HepG2 (cell line): ENCODE results near the gene POP7. TPM values are rescaled to one million over a fixed set of nuclear protein-coding genes. Genes with fewer than 3 reads are reported as not detected.
A peak's percentile ranks its signal among the peaks of the same experiment; 100 is the strongest.

Source experiments
- AGO1 ChIP-seq: fragments of 200-400 bp; formaldehyde crosslinking; IDR thresholded peaks from 2 replicates; pipeline ENCODE4 v1.6.1; 2017; ENCODE audit warnings: mild to moderate bottlenecking, low read depth, low read length, moderate library complexity; ENCODE audit not compliant: poor library complexity, severe bottlenecking
- ATF3 ChIP-seq: sonication (generic); formaldehyde crosslinking; IDR thresholded peaks from 2 replicates; pipeline ENCODE4 v1.4.0; 2020; ENCODE audit warnings: missing genetic modification reagents
- CBX2 ChIP-seq, 2 experiments: fragments of 200-600 bp in 1 of 2; sonication (generic); formaldehyde crosslinking in 1 of 2; IDR thresholded peaks; 2 replicates each; pipeline versions ENCODE4 v1.7.0 to v1.8.1; 2018 to 2022; ENCODE audit warnings: low read depth in 2 of 2, low read length in 1 of 2, mild to moderate bottlenecking in 1 of 2, missing genetic modification reagents in 1 of 2
- CBX5 ChIP-seq: sonication (generic); formaldehyde crosslinking; IDR thresholded peaks from 2 replicates; pipeline ENCODE4 v1.4.0; 2020; ENCODE audit warnings: missing genetic modification reagents, borderline replicate concordance
- ELF4 ChIP-seq: sonication (generic); formaldehyde crosslinking; IDR thresholded peaks from 2 replicates; pipeline ENCODE4 v1.5.0; 2020; ENCODE audit warnings: missing genetic modification reagents, mild to moderate bottlenecking, moderate library complexity, borderline replicate concordance
- IKZF4 ChIP-seq: sonication (generic); formaldehyde crosslinking; IDR thresholded peaks from 2 replicates; pipeline ENCODE4 v1.5.1; 2020; ENCODE audit warnings: borderline replicate concordance, mild to moderate bottlenecking, low read depth, missing genetic modification reagents; ENCODE audit errors: not compliant biosample characterization
- KDM5B ChIP-seq: sonication (generic); formaldehyde crosslinking; IDR thresholded peaks from 2 replicates; pipeline ENCODE4 v1.4.0; 2020; ENCODE audit warnings: missing genetic modification reagents, mild to moderate bottlenecking, borderline replicate concordance
- KLF9 ChIP-seq: IDR thresholded peaks from 2 replicates; pipeline ENCODE4 v1.6.1; 2016; ENCODE audit warnings: low read depth
- MAF1 ChIP-seq: sonication (generic); formaldehyde crosslinking; IDR thresholded peaks from 2 replicates; pipeline ENCODE4 v1.5.0; 2020; ENCODE audit warnings: missing genetic modification reagents, borderline replicate concordance
- MED1 ChIP-seq: sonication (generic); formaldehyde crosslinking; IDR thresholded peaks from 2 replicates; pipeline ENCODE4 v1.4.0; 2020; ENCODE audit warnings: missing genetic modification reagents
- NR2F2 ChIP-seq: IDR thresholded peaks from 2 replicates; pipeline ENCODE4 v1.6.1; 2012; ENCODE audit warnings: low read depth, inconsistent platforms, borderline replicate concordance
- NRL ChIP-seq: sonication (generic); formaldehyde crosslinking; IDR thresholded peaks from 2 replicates; pipeline ENCODE4 v1.5.0; 2020; ENCODE audit warnings: missing genetic modification reagents, mild to moderate bottlenecking, moderate library complexity, borderline replicate concordance
- PHB2 ChIP-seq: fragments of 450-650 bp; IDR thresholded peaks from 2 replicates; pipeline ENCODE4 v1.6.1; 2018; ENCODE audit not compliant: partially characterized antibody
- RBM22 ChIP-seq: fragments of 200-400 bp; formaldehyde crosslinking; optimal IDR thresholded peaks from 2 replicates; pipeline ENCODE3; 2017; ENCODE audit warnings: mild to moderate bottlenecking, low read length, moderate library complexity
- RFX5 ChIP-seq: IDR thresholded peaks from 2 replicates; pipeline ENCODE4 v1.6.1; 2011; ENCODE audit warnings: low read depth, low read length, improper control_type of control experiment
- RFXANK ChIP-seq: IDR thresholded peaks from 2 replicates; pipeline ENCODE4 v1.6.1; 2016
- SMYD3 ChIP-seq: sonication (generic); formaldehyde crosslinking; IDR thresholded peaks from 2 replicates; pipeline ENCODE4 v1.8.1; 2023; ENCODE audit warnings: mild to moderate bottlenecking, missing genetic modification reagents
- SNRNP70 ChIP-seq: fragments of 200-400 bp; formaldehyde crosslinking; IDR thresholded peaks from 2 replicates; pipeline ENCODE4 v1.6.1; 2017; ENCODE audit warnings: mild to moderate bottlenecking, low read depth, low read length, moderate library complexity
- SRSF1 ChIP-seq: fragments of 200-400 bp; formaldehyde crosslinking; optimal IDR thresholded peaks from 2 replicates; pipeline ENCODE3; 2017; ENCODE audit warnings: mild to moderate bottlenecking, low read depth, low read length, moderate library complexity
- SYNCRIP ChIP-seq: fragments of 200-400 bp; formaldehyde crosslinking; IDR thresholded peaks from 2 replicates; pipeline ENCODE4 v1.6.1; 2018; ENCODE audit warnings: mild to moderate bottlenecking, low read depth, low read length; ENCODE audit not compliant: insufficient read depth
- ZBTB42 ChIP-seq: sonication (generic); formaldehyde crosslinking; IDR thresholded peaks from 2 replicates; pipeline ENCODE4 v1.5.0; 2020; ENCODE audit warnings: mild to moderate bottlenecking, missing genetic modification reagents
- ZBTB8A ChIP-seq: sonication (generic); formaldehyde crosslinking; IDR thresholded peaks from 2 replicates; pipeline ENCODE4 v1.4.0; 2020; ENCODE audit warnings: mild to moderate bottlenecking, low read depth, missing genetic modification reagents, borderline replicate concordance
- ZC3H4 ChIP-seq: sonication (generic); formaldehyde crosslinking; IDR thresholded peaks from 2 replicates; pipeline ENCODE4 v1.4.0; 2020; ENCODE audit warnings: missing genetic modification reagents, borderline replicate concordance
- ZMAT3 ChIP-seq: sonication (generic); formaldehyde crosslinking; conservative IDR thresholded peaks from 2 replicates; pipeline ENCODE4 v1.7.0; 2021; ENCODE audit warnings: missing genetic modification reagents
- ZNF282 ChIP-seq: fragments of 450-650 bp; IDR thresholded peaks from 2 replicates; pipeline ENCODE4 v1.6.1; 2018; ENCODE audit not compliant: partially characterized antibody
- ZNF34 ChIP-seq: sonication (generic); formaldehyde crosslinking; IDR thresholded peaks from 2 replicates; pipeline ENCODE4 v1.4.0; 2020; ENCODE audit warnings: mild to moderate bottlenecking, missing genetic modification reagents, borderline replicate concordance
- ZNF446 ChIP-seq: sonication (generic); formaldehyde crosslinking; IDR thresholded peaks from 2 replicates; pipeline ENCODE4 v1.5.0; 2020; ENCODE audit warnings: mild to moderate bottlenecking, missing genetic modification reagents
- ZNF629 ChIP-seq: sonication (generic); formaldehyde crosslinking; conservative IDR thresholded peaks from 2 replicates; pipeline ENCODE4 v1.5.0; 2020; ENCODE audit warnings: missing genetic modification reagents
- ZNF704 ChIP-seq: sonication (generic); formaldehyde crosslinking; IDR thresholded peaks from 2 replicates; pipeline ENCODE4 v1.8.1; 2023; ENCODE audit warnings: mild to moderate bottlenecking, inconsistent platforms, moderate library complexity, missing genetic modification reagents, borderline replicate concordance
- ZNF839 ChIP-seq: sonication (generic); formaldehyde crosslinking; IDR thresholded peaks from 2 replicates; pipeline ENCODE4 v1.4.0; 2020; ENCODE audit warnings: missing genetic modification reagents, mild to moderate bottlenecking, borderline replicate concordance
- ZSCAN21 ChIP-seq: sonication (generic); formaldehyde crosslinking; IDR thresholded peaks from 2 replicates; pipeline ENCODE4 v1.8.0; 2022; ENCODE audit warnings: mild to moderate bottlenecking, missing genetic modification reagents, moderate library complexity, borderline replicate concordance
- polyA plus RNA-seq, 8 experiments: library from polyadenylated mRNA; depleted of rRNA in 3 of 8; stranded (reverse) in 7 of 8; unstranded in 1 of 8; fragments of >200 nt; fragmentation: Illumina TruSeq in 4 of 8; extraction: Trizol in 4 of 8; gene quantifications; 2 replicates each; pipeline versions ENCODE4 v1.2.1 to v1.2.3, GENCODE V29; 2011 to 2016; ENCODE audit warnings: low read depth in 4 of 8, missing spikeins in 1 of 8, mixed read lengths in 1 of 8; ENCODE audit not compliant: insufficient read depth in 1 of 8
- total RNA-seq, 5 experiments: library from RNA; depleted of rRNA; stranded (reverse); fragments of >200 nt; fragmentation: Illumina TruSeq; extraction: Trizol; gene quantifications; 2 replicates each; pipeline ENCODE4 v1.2.3, GENCODE V29; 2016; ENCODE audit warnings: low read depth in 1 of 5

Gene POP7
- total and polyA plus RNA-seq, 2 of the 13 experiments (the other 11 are each of a cell fraction or from before 2014, with no cell fraction given), result 63.9 to 91.1 TPM

- TF ChIP-seq RBM22, result no peak
- TF ChIP-seq ZNF446 (CRISPR knock-in tag), result no peak
- 0 out of 2 replicates have a peak, but pooled peaks have one; percentile 32 for TF ChIP-seq MAF1 (CRISPR knock-in tag)
- TF ChIP-seq IKZF4 (CRISPR knock-in tag), result no peak
- no peak; the same call in 1 of the 2 replicates for TF ChIP-seq ATF3
- TF ChIP-seq CBX5 (CRISPR knock-in tag), result no peak
- TF ChIP-seq ZMAT3 (CRISPR knock-in tag), result no peak
- no peak for TF ChIP-seq AGO1
- no peak for TF ChIP-seq ZBTB42 (CRISPR knock-in tag)
- no peak for TF ChIP-seq ZNF839 (CRISPR knock-in tag)
- no peak for TF ChIP-seq ZSCAN21 (CRISPR knock-in tag)
- TF ChIP-seq SMYD3, result no peak
- no peak for TF ChIP-seq ZNF629
- TF ChIP-seq NR2F2, result no peak
- TF ChIP-seq SYNCRIP, result no peak
- no peak for TF ChIP-seq SNRNP70
- TF ChIP-seq CBX2 (IDR thresholded peaks at IDR 0.05; ENCODE audit: low read depth, low read length), result no peak
- TF ChIP-seq CBX2 (CRISPR knock-in tag; IDR thresholded peaks at IDR 0.05; ENCODE audit: low read depth), result no peak
- no peak for TF ChIP-seq ZBTB8A (CRISPR knock-in tag)
- no peak; the same call in none of the 2 replicates for TF ChIP-seq MED1 (CRISPR knock-in tag)
- TF ChIP-seq RFX5, result no peak
- no peak for TF ChIP-seq PHB2
- TF ChIP-seq KDM5B (CRISPR knock-in tag), result peak; percentile 58; the same call in 1 of the 2 replicates
- TF ChIP-seq SRSF1, result no peak
- TF ChIP-seq RFXANK (CRISPR knock-in tag), result no peak
- no peak for TF ChIP-seq ZNF34 (CRISPR knock-in tag)
- TF ChIP-seq ZNF282, result no peak
- no peak; the same call in 1 of the 2 replicates for TF ChIP-seq NRL (CRISPR knock-in tag)
- 0 out of 2 replicates have a peak, but pooled peaks have one; percentile 37 for TF ChIP-seq KLF9 (CRISPR knock-in tag)
- no peak for TF ChIP-seq ELF4 (CRISPR knock-in tag)
- TF ChIP-seq ZNF704 (CRISPR knock-in tag), result no peak
- no peak for TF ChIP-seq ZC3H4 (CRISPR knock-in tag)
Measured at GRCh38 chr7:100673302-100673941, 32.5 kb upstream of the POP7 start, which contains the start of gene GNB2 (continued).
